Measurements from ENCODE around the gene INS. TPM values are rescaled to one million over a fixed set of nuclear protein-coding genes. Genes with fewer than 3 reads are reported as not detected.
A peak's percentile ranks its signal among the peaks of the same experiment; 100 is the strongest.

The INS gene
- total and polyA plus RNA-seq, 2 of the 4 experiments (the other 2 are of a cell fraction), result not detected

GRCh38 chr11:2131371-2132236 lies 29.4 kb downstream of the INS start:
- WGBS, 2 experiments (ENCODE audit: extremely low coverage in 2 of 2, insufficient read length in 1 of 2), result 89% methylated on average over 22 of the region's 28 CpGs; no CpG with 5 or more reads in 1 of the 2 experiments
- Histone ChIP-seq H3K4me3 (ENCODE audit: insufficient read depth, low read depth, low read length) (no peak overlapping the region), H2AK5ac (ENCODE audit: low read depth, low read length) (peak overlapping the region; percentile 75; the same call in 1 of the 2 replicates), H3K4me2 (ENCODE audit: low read depth, low read length) (no peak overlapping the region), H3K23ac (ENCODE audit: low read depth, low read length) (no peak overlapping the region), H3K79me1 (ENCODE audit: low read depth in 1 of 2, low read length in 2 of 2) (peaks cover 0 to 6% of the 10 kb centered on the region in 2 experiments; a peak in 2 of 4 replicates), H4K91ac (ENCODE audit: insufficient read depth, low read depth, low read length) (no peak overlapping the region), H2AFZ (replicated peaks; ENCODE audit: low read length, poor library complexity) (no peak overlapping the region), H3K14ac (replicated peaks; ENCODE audit: low read depth, low read length) (no peak overlapping the region; the same call in 1 of the 2 replicates), H2AK9ac (replicated peaks; ENCODE audit: low read depth, low read length, poor library complexity) (no peak overlapping the region), H3K36me3 (ENCODE audit: control insufficient read depth, insufficient read depth, low read length) (peaks cover 2% of the 10 kb centered on the region; the same call in 1 of the 2 replicates), H2BK5ac (ENCODE audit: low read depth, low read length, poor library complexity, severe bottlenecking) (peak overlapping the region; percentile 46), H3K4me1 (ENCODE audit: control insufficient read depth, insufficient read depth, low read length) (no peaks in the 10 kb centered on the region), H3K9me1 (ENCODE audit: insufficient read depth, low read length) (peaks cover 7% of the 10 kb centered on the region), H2BK20ac (ENCODE audit: low read depth, low read length) (no peak overlapping the region), H3K9me3 (ENCODE audit: control insufficient read depth, insufficient read depth, low read length) (no peaks in the 10 kb centered on the region), H2BK15ac (ENCODE audit: low read depth, low read length) (no peak overlapping the region), H3K27ac (ENCODE audit: insufficient read depth, low read length) (no peak overlapping the region), H2BK120ac (ENCODE audit: low read depth, low read length) (no peak overlapping the region), H3K27me3 (ENCODE audit: control insufficient read depth, insufficient read depth, low read length) (peaks cover 18% of the 10 kb centered on the region; the same call in 1 of the 2 replicates), H3K4ac (ENCODE audit: low read depth, low read length) (no peak overlapping the region), H4K8ac (ENCODE audit: low read depth in 2 of 2, low read length in 2 of 2) (no peak overlapping the region), H3K56ac (ENCODE audit: extremely low read depth, insufficient read depth, low read length) (no peak overlapping the region), H3K18ac (ENCODE audit: low read depth, low read length) (no peak overlapping the region), H4K20me1 (ENCODE audit: insufficient read depth, low read length) (peaks cover 21% of the 10 kb centered on the region), H4K5ac (ENCODE audit: low read depth, low read length) (no peak overlapping the region), H3K9ac (ENCODE audit: low read depth, low read length) (no peak overlapping the region)
- intact Hi-C loops (cut with micrococcal nuclease), result no loop called here
- TF ChIP-seq CEBPB (IDR thresholded peaks at IDR 0.05; ENCODE audit: low read depth, low read length), result no peak
- TF ChIP-seq MAFK (IDR thresholded peaks at IDR 0.05; ENCODE audit: low read depth, low read length), result no peak
- TF ChIP-seq POLR2A (IDR thresholded peaks at IDR 0.05; ENCODE audit: low read depth, low read length), result no peak
- no peak for TF ChIP-seq ELK1 (IDR thresholded peaks at IDR 0.05; ENCODE audit: borderline replicate concordance, low read depth, low read length)
- TF ChIP-seq NFE2L2 (IDR thresholded peaks at IDR 0.05; ENCODE audit: low read depth, low read length), result no peak
- no peak for TF ChIP-seq MAZ (IDR thresholded peaks at IDR 0.05; ENCODE audit: borderline replicate concordance, low read depth, low read length)
- no peak for TF ChIP-seq RCOR1 (IDR thresholded peaks at IDR 0.05; ENCODE audit: insufficient replicate concordance, low read length)
- no peak for TF ChIP-seq FOS (IDR thresholded peaks at IDR 0.05; ENCODE audit: low read depth, low read length)
- TF ChIP-seq CTCF (conservative IDR thresholded peaks at IDR 0.05; ENCODE audit: low read depth, low read length), result no peak
- TF ChIP-seq USF2 (IDR thresholded peaks at IDR 0.05; ENCODE audit: low read depth, low read length), result no peak
- no peak for TF ChIP-seq MXI1 (IDR thresholded peaks at IDR 0.05; ENCODE audit: borderline replicate concordance, low read depth, low read length)
- TF ChIP-seq SMC3 (IDR thresholded peaks at IDR 0.05; ENCODE audit: low read depth, low read length), result no peak
- dilution Hi-C loops (cut with HindIII; ENCODE audit: low sequenced_read_pairs, unreplicated experiment), result no loop called here
- ChIA-PET POLR2A (ENCODE audit: unreplicated experiment) (no interaction called here), CTCF (no interaction called here)
- ATAC-seq (ENCODE audit: low read depth), result no peak
- BruUV-seq (replicated peaks), result TSS peak; percentile 79
- DNase-seq, result no peak
- in situ Hi-C loops (cut with MboI; ENCODE audit: low sequenced_read_pairs), result no loop called here

All from IMR-90 (cell line).